MM.1S (cell line): ENCODE measurements around the gene IL2.

ENCODE experiments used
- DNase-seq: peaks from one replicate; pipeline ENCODE4 v3.0.0-alpha.2; 2015
- H2AFZ ChIP-seq: fragments of 300-600 bp; sonication (generic); 2 replicates; pipeline ENCODE4 v1.6.0; 2016; ENCODE audit warnings: antibody characterized with exemption, low read length
- H3F3A ChIP-seq: fragments of 300-600 bp; sonication (generic); 2 replicates; pipeline ENCODE4 v1.6.1; 2016; ENCODE audit warnings: mild to moderate bottlenecking, antibody characterized with exemption, low read length, moderate library complexity, mixed read lengths; ENCODE audit not compliant: insufficient read depth
- H3K27ac ChIP-seq: fragments of 300-600 bp; sonication (generic); 2 replicates; pipeline ENCODE4 v1.5.1; 2016; ENCODE audit warnings: mild to moderate bottlenecking, low read length
- H3K27me3 ChIP-seq: fragments of 300-600 bp; sonication (generic); replicated peaks from 2 replicates; pipeline ENCODE4 v1.6.0; 2016; ENCODE audit warnings: low read length; ENCODE audit not compliant: insufficient read depth
- H3K36me3 ChIP-seq: fragments of 300-600 bp; sonication (generic); replicated peaks from 2 replicates; pipeline ENCODE4 v1.6.1; 2016; ENCODE audit warnings: mild to moderate bottlenecking, low read length, mixed read lengths; ENCODE audit not compliant: insufficient read depth
- H3K4me1 ChIP-seq: fragments of 300-600 bp; sonication (generic); 2 replicates; pipeline ENCODE4 v1.6.1; 2016; ENCODE audit warnings: low read length, mixed read lengths
- H3K4me2 ChIP-seq: fragments of 300-600 bp; sonication (generic); 2 replicates; pipeline ENCODE4 v1.6.0; 2016; ENCODE audit warnings: low read depth, low read length
- H3K4me3 ChIP-seq: fragments of 300-600 bp; sonication (generic); 2 replicates; pipeline ENCODE4 v1.5.1; 2016; ENCODE audit warnings: low read length, mixed read lengths
- H3K79me2 ChIP-seq: fragments of 300-600 bp; sonication (generic); 2 replicates; pipeline ENCODE4 v1.6.1; 2016; ENCODE audit warnings: mixed run types, low read length, mixed read lengths
- H3K9ac ChIP-seq: fragments of 300-600 bp; sonication (generic); 2 replicates; pipeline ENCODE4 v1.6.1; 2016; ENCODE audit warnings: low read length, mixed read lengths
- H3K9me2 ChIP-seq: fragments of 300-600 bp; sonication (generic); replicated peaks from 2 replicates; pipeline ENCODE4 v1.6.1; 2016; ENCODE audit warnings: mild to moderate bottlenecking, low read length, mixed read lengths; ENCODE audit not compliant: insufficient read depth
- H3K9me3 ChIP-seq: fragments of 300-600 bp; sonication (generic); replicated peaks from 2 replicates; pipeline ENCODE4 v1.6.1; 2016; ENCODE audit warnings: mild to moderate bottlenecking, low read length, mixed read lengths; ENCODE audit not compliant: insufficient read depth
- H4K20me1 ChIP-seq: fragments of 300-600 bp; sonication (generic); 2 replicates; pipeline ENCODE4 v1.6.1; 2016; ENCODE audit warnings: mild to moderate bottlenecking, low read length, moderate library complexity, mixed read lengths; ENCODE audit not compliant: insufficient read depth
- EZH2 ChIP-seq: fragments of 300-600 bp; sonication (generic); optimal IDR thresholded peaks from 2 replicates; pipeline ENCODE3; 2017; ENCODE audit warnings: low read depth, mild to moderate bottlenecking, antibody characterized with exemption, low read length, mixed read lengths
- EZH2phosphoT487 ChIP-seq: fragments of 300-600 bp; sonication (generic); IDR thresholded peaks from 2 replicates; pipeline ENCODE4 v1.6.1; 2018; ENCODE audit warnings: antibody characterized with exemption, low read length
- TF ChIP-seq, protein P1 (sequence below): fragments of 300-600 bp; sonication (generic); IDR thresholded peaks from 2 replicates; pipeline ENCODE4 v1.5.1; 2016; ENCODE audit warnings: antibody characterized with exemption, low read length, mixed read lengths

Gene IL2

DNA sequence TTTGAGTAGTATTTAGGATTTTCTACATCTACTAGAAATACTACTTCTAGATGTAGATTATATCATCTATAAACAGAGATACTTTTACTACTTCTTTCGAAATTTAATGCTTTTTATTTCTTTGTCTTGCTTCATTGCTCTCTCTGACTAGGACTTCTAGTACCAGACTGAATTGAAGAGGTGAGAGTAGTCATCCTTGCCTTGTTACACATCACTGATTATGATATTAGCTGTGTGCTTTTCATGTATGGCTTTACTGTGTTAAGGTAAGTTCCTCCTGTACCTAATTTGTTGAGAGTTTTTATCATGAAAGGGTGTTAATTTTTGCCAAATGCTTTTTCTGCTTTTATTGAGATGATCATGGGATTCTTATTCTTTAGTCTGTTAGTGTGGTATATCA is 19.6 kb upstream of the IL2 start:
- no peak overlapping the region for H3K4me3 ChIP-seq
- TF ChIP-seq, protein P1, sequence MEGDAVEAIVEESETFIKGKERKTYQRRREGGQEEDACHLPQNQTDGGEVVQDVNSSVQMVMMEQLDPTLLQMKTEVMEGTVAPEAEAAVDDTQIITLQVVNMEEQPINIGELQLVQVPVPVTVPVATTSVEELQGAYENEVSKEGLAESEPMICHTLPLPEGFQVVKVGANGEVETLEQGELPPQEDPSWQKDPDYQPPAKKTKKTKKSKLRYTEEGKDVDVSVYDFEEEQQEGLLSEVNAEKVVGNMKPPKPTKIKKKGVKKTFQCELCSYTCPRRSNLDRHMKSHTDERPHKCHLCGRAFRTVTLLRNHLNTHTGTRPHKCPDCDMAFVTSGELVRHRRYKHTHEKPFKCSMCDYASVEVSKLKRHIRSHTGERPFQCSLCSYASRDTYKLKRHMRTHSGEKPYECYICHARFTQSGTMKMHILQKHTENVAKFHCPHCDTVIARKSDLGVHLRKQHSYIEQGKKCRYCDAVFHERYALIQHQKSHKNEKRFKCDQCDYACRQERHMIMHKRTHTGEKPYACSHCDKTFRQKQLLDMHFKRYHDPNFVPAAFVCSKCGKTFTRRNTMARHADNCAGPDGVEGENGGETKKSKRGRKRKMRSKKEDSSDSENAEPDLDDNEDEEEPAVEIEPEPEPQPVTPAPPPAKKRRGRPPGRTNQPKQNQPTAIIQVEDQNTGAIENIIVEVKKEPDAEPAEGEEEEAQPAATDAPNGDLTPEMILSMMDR = no peak
- TF ChIP-seq EZH2 = no peak
- no peak for TF ChIP-seq EZH2phosphoT487
- H3F3A ChIP-seq = no peaks in the 10 kb centered on the region
- no peaks in the 10 kb centered on the region for H3K36me3 ChIP-seq
- H3K9me3 ChIP-seq = no peaks in the 10 kb centered on the region
- no peak overlapping the region for H2AFZ ChIP-seq
- H3K27me3 ChIP-seq = no peaks in the 10 kb centered on the region
- no peak for DNase-seq
- no peaks in the 10 kb centered on the region for H3K9me2 ChIP-seq
- no peak overlapping the region for H3K27ac ChIP-seq
- no peak overlapping the region for H3K9ac ChIP-seq
- no peak overlapping the region for H3K4me2 ChIP-seq
- no peaks in the 10 kb centered on the region for H3K79me2 ChIP-seq
- no peaks in the 10 kb centered on the region for H3K4me1 ChIP-seq
- H4K20me1 ChIP-seq = no peaks in the 10 kb centered on the region

DNA sequence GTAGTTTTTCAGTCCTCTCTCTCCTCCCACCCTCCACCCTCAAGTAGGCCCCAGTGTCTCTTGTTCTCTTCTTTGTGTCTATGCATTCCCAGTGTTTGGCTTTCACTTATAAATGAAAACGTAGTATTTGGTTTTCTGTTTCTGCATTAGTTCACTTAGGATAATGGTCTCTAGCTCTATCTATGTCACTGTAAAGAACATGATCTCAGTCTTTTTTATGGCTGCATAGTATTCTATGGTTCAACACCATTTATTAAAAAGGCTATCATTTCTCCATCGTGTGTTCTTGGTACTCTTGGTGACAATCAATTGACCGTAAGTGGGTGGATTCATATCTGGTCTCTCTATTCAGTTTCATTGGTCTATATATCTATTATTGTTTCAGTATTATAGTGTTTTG is 18.7 kb upstream of the IL2 start:
- H3K4me2 ChIP-seq = no peak overlapping the region
- H3K4me1 ChIP-seq = peaks cover 4% of the 10 kb centered on the region
- no peaks in the 10 kb centered on the region for H3K79me2 ChIP-seq
- no peak overlapping the region for H3K4me3 ChIP-seq
- DNase-seq = no peak
- H3F3A ChIP-seq = no peaks in the 10 kb centered on the region
- H4K20me1 ChIP-seq = no peaks in the 10 kb centered on the region
- no peaks in the 10 kb centered on the region for H3K36me3 ChIP-seq
- H3K9ac ChIP-seq = no peak overlapping the region
- H3K27me3 ChIP-seq = no peaks in the 10 kb centered on the region
- no peak overlapping the region for H2AFZ ChIP-seq
- H3K9me2 ChIP-seq = no peaks in the 10 kb centered on the region
- TF ChIP-seq EZH2 (no peak), EZH2phosphoT487 (no peak)
- TF ChIP-seq, protein P1 = no peak
- no peak overlapping the region for H3K27ac ChIP-seq
- no peaks in the 10 kb centered on the region for H3K9me3 ChIP-seq

- no peaks in the 10 kb centered on the region for H4K20me1 ChIP-seq
- TF ChIP-seq EZH2phosphoT487 = no peak
- TF ChIP-seq, protein P1 = no peak
- no peak for TF ChIP-seq EZH2
- H3K79me2 ChIP-seq = no peaks in the 10 kb centered on the region
- no peak overlapping the region for H2AFZ ChIP-seq
- H3K4me3 ChIP-seq = no peak overlapping the region
- no peaks in the 10 kb centered on the region for H3K9me3 ChIP-seq
- H3K9me2 ChIP-seq = no peaks in the 10 kb centered on the region
- peaks cover 16% of the 10 kb centered on the region for H3K4me1 ChIP-seq
- H3K27ac ChIP-seq = no peak overlapping the region
- H3F3A ChIP-seq = peaks cover 4% of the 10 kb centered on the region; the same call in 1 of the 2 replicates
- DNase-seq = peak; percentile 81
- no peak overlapping the region for H3K9ac ChIP-seq
- no peaks in the 10 kb centered on the region for H3K36me3 ChIP-seq
- peak overlapping the region; percentile 14; the same call in 1 of the 2 replicates for H3K4me2 ChIP-seq
- peaks cover 5% of the 10 kb centered on the region; the same call in 1 of the 2 replicates for H3K27me3 ChIP-seq
These were observed 12.9 kb upstream of the IL2 start for GRCh38 chr4:122469457-122469856.
